ENCODE results near the gene ACSL3. TPM values are rescaled to one million over a fixed set of nuclear protein-coding genes. Genes with fewer than 3 reads are reported as not detected.
A peak's percentile ranks its signal among the peaks of the same experiment; 100 is the strongest.

The ACSL3 gene
- total and polyA plus RNA-seq, 2 experiments from 2014 or later, result 108 to 148 TPM

DNA sequence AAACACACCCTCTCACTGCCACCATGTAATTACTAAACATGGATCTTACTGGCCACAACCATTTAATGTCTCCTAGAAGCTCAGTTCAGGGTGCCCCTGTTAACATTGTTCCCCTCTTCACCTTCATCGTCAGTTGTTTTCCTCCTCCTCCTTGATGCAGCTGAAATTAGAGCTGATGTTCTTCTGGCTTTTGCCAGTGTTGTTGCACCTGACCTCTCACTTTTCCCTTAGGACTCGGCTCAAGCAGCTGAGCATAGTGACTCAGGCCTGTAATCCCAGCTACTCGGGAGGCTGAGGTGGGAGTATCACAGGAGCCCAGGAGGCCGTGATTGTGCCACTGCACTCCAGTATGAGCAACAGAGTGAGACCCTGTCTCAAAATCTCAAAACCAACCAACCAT lies 70.8 kb downstream of the ACSL3 start:
- TF ChIP-seq, protein P1, sequence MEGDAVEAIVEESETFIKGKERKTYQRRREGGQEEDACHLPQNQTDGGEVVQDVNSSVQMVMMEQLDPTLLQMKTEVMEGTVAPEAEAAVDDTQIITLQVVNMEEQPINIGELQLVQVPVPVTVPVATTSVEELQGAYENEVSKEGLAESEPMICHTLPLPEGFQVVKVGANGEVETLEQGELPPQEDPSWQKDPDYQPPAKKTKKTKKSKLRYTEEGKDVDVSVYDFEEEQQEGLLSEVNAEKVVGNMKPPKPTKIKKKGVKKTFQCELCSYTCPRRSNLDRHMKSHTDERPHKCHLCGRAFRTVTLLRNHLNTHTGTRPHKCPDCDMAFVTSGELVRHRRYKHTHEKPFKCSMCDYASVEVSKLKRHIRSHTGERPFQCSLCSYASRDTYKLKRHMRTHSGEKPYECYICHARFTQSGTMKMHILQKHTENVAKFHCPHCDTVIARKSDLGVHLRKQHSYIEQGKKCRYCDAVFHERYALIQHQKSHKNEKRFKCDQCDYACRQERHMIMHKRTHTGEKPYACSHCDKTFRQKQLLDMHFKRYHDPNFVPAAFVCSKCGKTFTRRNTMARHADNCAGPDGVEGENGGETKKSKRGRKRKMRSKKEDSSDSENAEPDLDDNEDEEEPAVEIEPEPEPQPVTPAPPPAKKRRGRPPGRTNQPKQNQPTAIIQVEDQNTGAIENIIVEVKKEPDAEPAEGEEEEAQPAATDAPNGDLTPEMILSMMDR (IDR thresholded peaks at IDR 0.05; ENCODE audit: low read depth, low read length), result no peak
- Histone ChIP-seq H3K4me1 (ENCODE audit: low read depth) (no peaks in the 10 kb centered on the region), H3K27ac (no peak overlapping the region), H3K36me3 (peaks cover 74% of the 10 kb centered on the region), H3K9me3 (ENCODE audit: low read depth) (no peaks in the 10 kb centered on the region), H3K4me3 (no peak overlapping the region), H3K27me3 (no peaks in the 10 kb centered on the region)
- no peak for DNase-seq (ENCODE audit: low read depth in 1 of 2, low spot score in 1 of 2)

DNA sequence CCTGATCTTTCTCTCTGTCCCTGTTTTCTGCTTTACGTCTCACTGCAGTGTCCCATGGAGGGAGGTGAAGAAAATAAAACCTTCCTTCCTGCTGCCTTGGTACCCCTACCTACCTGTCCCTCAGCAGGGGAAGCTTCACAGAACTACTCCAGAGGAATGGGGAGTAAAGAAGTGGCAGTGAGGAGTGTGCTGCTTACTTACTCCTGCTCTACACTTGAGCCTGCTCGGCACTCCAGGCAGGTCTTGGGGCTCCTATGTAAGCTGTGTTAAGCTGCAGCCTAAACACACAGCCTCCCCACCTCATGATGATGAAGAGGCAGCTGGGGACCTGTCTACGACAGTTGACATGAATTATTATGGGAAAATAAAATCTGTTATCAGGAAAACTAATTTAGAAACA lies 72.6 kb downstream of the ACSL3 start:
- H3K36me3 ChIP-seq, result peaks cover 66% of the 10 kb centered on the region
- no peaks in the 10 kb centered on the region for H3K4me1 ChIP-seq (ENCODE audit: low read depth)
- no peaks in the 10 kb centered on the region for H3K27me3 ChIP-seq
- TF ChIP-seq, protein P1 (IDR thresholded peaks at IDR 0.05; ENCODE audit: low read depth, low read length), result no peak
- no peak overlapping the region for H3K4me3 ChIP-seq
- DNase-seq (ENCODE audit: low read depth in 1 of 2, low spot score in 1 of 2), result no peak
- H3K9me3 ChIP-seq (ENCODE audit: low read depth), result no peaks in the 10 kb centered on the region
- H3K27ac ChIP-seq, result peak overlapping the region; percentile 23

DNA sequence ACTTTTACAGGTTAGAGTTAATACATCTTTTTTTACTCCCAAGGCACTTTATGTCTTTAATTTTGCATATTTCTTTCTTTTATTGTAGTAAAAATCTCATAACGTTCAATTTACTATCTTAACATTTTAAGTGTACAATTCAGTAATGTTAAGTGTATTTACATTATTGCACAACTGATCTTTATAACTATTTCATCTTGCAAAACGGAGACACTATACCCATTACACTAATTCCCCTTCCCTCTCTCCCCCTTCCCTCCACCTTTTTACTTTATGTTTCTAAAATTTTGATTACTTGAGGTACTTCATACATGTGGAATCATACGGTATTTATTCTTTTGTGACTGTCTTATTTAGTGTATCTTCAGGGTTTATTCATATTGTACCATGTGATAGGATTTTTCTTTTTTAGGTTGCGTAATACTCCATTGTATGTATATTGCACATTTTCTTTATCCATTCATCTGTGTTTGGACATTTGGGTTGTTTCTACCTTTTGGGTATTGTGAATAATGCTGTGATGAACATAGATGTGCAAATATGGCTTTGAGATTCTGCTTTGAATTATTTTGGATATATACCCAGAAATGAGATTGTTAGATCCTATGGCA lies 75.0 kb downstream of the ACSL3 start:
- TF ChIP-seq, protein P1 (IDR thresholded peaks at IDR 0.05; ENCODE audit: low read depth, low read length), result no peak
- no peak for DNase-seq (ENCODE audit: low read depth in 1 of 2, low spot score in 1 of 2)
- H3K4me3 ChIP-seq, result no peak overlapping the region
- H3K36me3 ChIP-seq, result peaks cover 52% of the 10 kb centered on the region
- H3K4me1 ChIP-seq (ENCODE audit: low read depth), result no peaks in the 10 kb centered on the region
- no peaks in the 10 kb centered on the region for H3K27me3 ChIP-seq
- no peaks in the 10 kb centered on the region for H3K9me3 ChIP-seq (ENCODE audit: low read depth)
- H3K27ac ChIP-seq, result no peak overlapping the region

DNA sequence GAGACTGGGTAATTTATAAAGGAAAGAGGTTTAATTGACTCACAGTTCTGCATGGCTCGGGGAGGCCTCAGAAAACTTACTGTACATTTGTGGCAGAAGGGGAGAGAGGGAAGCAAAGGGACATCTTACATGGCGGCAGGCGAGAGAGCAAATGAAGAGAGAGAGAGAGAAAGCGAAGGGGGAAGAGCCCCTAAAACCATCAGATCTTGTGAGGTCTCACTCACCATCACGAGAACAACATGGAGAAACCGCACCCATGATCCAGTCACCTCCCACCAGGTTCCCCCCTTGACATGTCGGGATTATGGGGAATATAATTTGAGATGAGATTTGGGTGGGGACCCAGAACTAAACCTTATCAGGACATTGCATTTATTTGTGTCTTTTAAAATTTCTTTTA lies 75.9 kb downstream of the ACSL3 start:
- TF ChIP-seq, protein P1 (IDR thresholded peaks at IDR 0.05; ENCODE audit: low read depth, low read length), result no peak
- DNase-seq (ENCODE audit: low read depth in 1 of 2, low spot score in 1 of 2), result no peak

DNA sequence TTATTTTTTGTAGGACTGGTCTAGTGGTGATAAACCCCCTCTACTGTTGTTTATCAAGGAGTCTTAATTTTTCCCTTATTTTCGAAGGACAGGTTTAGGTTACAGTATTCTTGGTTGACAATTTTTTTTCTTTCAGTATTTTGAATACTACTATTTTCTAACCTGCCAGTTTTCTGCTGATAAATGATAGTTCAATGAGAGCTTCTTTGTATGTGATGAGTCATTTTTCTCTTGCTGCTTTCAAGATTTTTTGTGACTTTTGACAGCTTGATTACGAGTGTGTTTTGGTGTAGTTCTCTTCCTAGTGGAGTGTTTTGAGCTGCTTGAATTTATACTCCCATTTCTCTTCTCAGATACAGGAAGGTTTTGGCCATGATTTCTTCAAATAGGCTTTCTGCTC lies 77.5 kb downstream of the ACSL3 start:
- no peak for DNase-seq (ENCODE audit: low read depth in 1 of 2, low spot score in 1 of 2)
- Histone ChIP-seq H3K4me3 (no peak overlapping the region), H3K4me1 (ENCODE audit: low read depth) (no peaks in the 10 kb centered on the region), H3K27me3 (no peaks in the 10 kb centered on the region), H3K9me3 (ENCODE audit: low read depth) (no peaks in the 10 kb centered on the region), H3K27ac (no peak overlapping the region), H3K36me3 (peaks cover 37% of the 10 kb centered on the region)
- TF ChIP-seq, protein P1 (IDR thresholded peaks at IDR 0.05; ENCODE audit: low read depth, low read length), result no peak

More for the DNA sequence above, 75.9 kb downstream of the ACSL3 start:
- no peaks in the 10 kb centered on the region for H3K9me3 ChIP-seq (ENCODE audit: low read depth)
- peaks cover 46% of the 10 kb centered on the region for H3K36me3 ChIP-seq
- no peaks in the 10 kb centered on the region for H3K4me1 ChIP-seq (ENCODE audit: low read depth)
- no peak overlapping the region for H3K4me3 ChIP-seq
- H3K27ac ChIP-seq, result no peak overlapping the region
- H3K27me3 ChIP-seq, result no peaks in the 10 kb centered on the region
